Caco-2 (cell line): ENCODE data around the gene PHC2. TPM values are rescaled to one million over a fixed set of nuclear protein-coding genes. Genes with fewer than 3 reads are reported as not detected.

Experiments
- BruUV-seq: library from RNA; stranded (reverse); fragments of 400-500 nt; replicated peaks from 2 replicates; lab custom pipeline; 2021; lab: Mats Ljungman, UMichigan
- CTCF ChIA-PET: fragments of 300-600 bp; sonication (Branson Sonifier 250); formaldehyde crosslinking; loops from one replicate; lab custom pipeline; 2022; ENCODE audit warnings: antibody characterized with exemption; lab: Charles Lee
- POLR2A ChIA-PET: fragments of 300-600 bp; sonication (Branson Sonifier 250); formaldehyde crosslinking; loops from one replicate; lab custom pipeline; 2022; ENCODE audit warnings: antibody characterized with exemption; lab: Charles Lee
- DNase-seq, 2 experiments: peaks; one replicate each; pipeline versions ENCODE4 v3.0.0 to v3.0.0-alpha.2; 2020 to 2022
- H3K27me3 ChIP-seq: replicated peaks from 2 replicates; pipeline ENCODE4 v1.6.0; 2011; ENCODE audit warnings: low read length; ENCODE audit not compliant: control insufficient read depth, insufficient read depth
- H3K36me3 ChIP-seq: 2 replicates; pipeline ENCODE4 v1.5.1; 2011; ENCODE audit warnings: low read length; ENCODE audit not compliant: control insufficient read depth, insufficient read depth
- H3K4me1 ChIP-seq: fragments of 250-450 bp; sonication (Bioruptor Pico); 2 replicates; pipeline ENCODE4 v1.5.1; 2020; ENCODE audit warnings: mild to moderate bottlenecking
- H3K4me3 ChIP-seq: 2 replicates; pipeline ENCODE4 v1.5.1; 2011; ENCODE audit warnings: low read depth, mild to moderate bottlenecking, control low read depth, low read length
- H3K9me3 ChIP-seq: fragments of 250-450 bp; sonication (Bioruptor Pico); 2 replicates; pipeline ENCODE4 v1.5.1; 2020; ENCODE audit warnings: mild to moderate bottlenecking, moderate library complexity
- H3K27ac Mint-ChIP-seq: one replicate; pipeline ENCODE4 v1.8.0; 2022; ENCODE audit warnings: mixed read lengths; ENCODE audit not compliant: unreplicated experiment
- H3K27me3 Mint-ChIP-seq: one replicate; pipeline ENCODE4 v1.8.0; 2022; ENCODE audit warnings: mixed read lengths; ENCODE audit not compliant: insufficient read depth, unreplicated experiment
- H3K36me3 Mint-ChIP-seq: one replicate; pipeline ENCODE4 v1.8.0; 2022; ENCODE audit warnings: mild to moderate bottlenecking, mixed read lengths; ENCODE audit not compliant: insufficient read depth, unreplicated experiment
- H3K4me1 Mint-ChIP-seq: one replicate; pipeline ENCODE4 v1.8.0; 2022; ENCODE audit warnings: low read depth, mixed read lengths; ENCODE audit not compliant: unreplicated experiment
- H3K4me3 Mint-ChIP-seq: one replicate; pipeline ENCODE4 v1.8.0; 2022; ENCODE audit warnings: mild to moderate bottlenecking, moderate library complexity, mixed read lengths; ENCODE audit not compliant: unreplicated experiment
- H3K9me3 Mint-ChIP-seq: one replicate; pipeline ENCODE4 v1.8.0; 2022; ENCODE audit warnings: mixed read lengths; ENCODE audit not compliant: unreplicated experiment
- CTCF ChIP-seq, 2 experiments: fragments of 200-600 bp in 1 of 2; IDR thresholded peaks; 1 replicate in 1 of 2; 2 replicates in 1 of 2; pipeline versions ENCODE4 v1.5.1 to v1.8.0; 2011 to 2022; ENCODE audit warnings: antibody characterized with exemption in 1 of 2, control low read depth in 1 of 2, inconsistent platforms in 1 of 2, low read depth in 1 of 2, low read length in 1 of 2, mild to moderate bottlenecking in 1 of 2, moderate library complexity in 1 of 2; ENCODE audit not compliant: insufficient read depth in 1 of 2, severe bottlenecking in 1 of 2, unreplicated experiment in 1 of 2
- intact Hi-C: fragments of 100-400 bp; cut with micrococcal nuclease; formaldehyde crosslinking; loops from one replicate; pipeline ENCODE4 v1.10.0; 2022; ENCODE audit not compliant: unreplicated experiment
- total RNA-seq: library from RNA; stranded (reverse); gene quantifications from 2 replicates; pipeline ENCODE4 v1.2.3, GENCODE V29; 2022

The PHC2 gene
- total RNA-seq, 1 experiment from 2014 or later = 35.2 TPM

- ChIA-PET POLR2A (interaction anchor here (0.6 kb wide), 1 partner anchor 9 kb away, joined by 3 read pairs; no protein-coding TSS in a partner anchor), CTCF (interaction anchor here (0.6 kb wide), 1 partner anchor 108 kb away, joined by 4 read pairs; no protein-coding TSS in a partner anchor)
- no peak for DNase-seq
- peaks cover 13% of the 10 kb centered on the region for H3K36me3 Mint-ChIP-seq
- no peak for TF ChIP-seq CTCF (IDR thresholded peaks at IDR 0.05; ENCODE audit: insufficient read depth in 1 of 2, low read depth in 1 of 2, low read length in 1 of 2, severe bottlenecking in 1 of 2, unreplicated experiment in 1 of 2)
- H3K27me3 Mint-ChIP-seq = no peaks in the 10 kb centered on the region
- Histone ChIP-seq H3K36me3 (no peaks in the 10 kb centered on the region), H3K9me3 (no peaks in the 10 kb centered on the region), H3K4me1 (peaks cover 22% of the 10 kb centered on the region), H3K27me3 (no peaks in the 10 kb centered on the region), H3K4me3 (peak overlapping the region; percentile 73)
- H3K4me1 Mint-ChIP-seq = peaks cover 33% of the 10 kb centered on the region
- intact Hi-C loops = no loop called here
- H3K27ac Mint-ChIP-seq = peak overlapping the region; percentile 55
- TSS peak; percentile 38 for BruUV-seq
- H3K4me3 Mint-ChIP-seq = peak overlapping the region; percentile 88
- H3K9me3 Mint-ChIP-seq = no peaks in the 10 kb centered on the region
Measured at GRCh38 chr1:33348194-33348593, 82.7 kb downstream of the PHC2 start.

GRCh38 chr1:33347650-33347992 lies 83.3 kb downstream of the PHC2 start:
- no peaks in the 10 kb centered on the region for H3K9me3 ChIP-seq
- H3K27me3 ChIP-seq = no peaks in the 10 kb centered on the region
- no peak for TF ChIP-seq CTCF (IDR thresholded peaks at IDR 0.05; ENCODE audit: insufficient read depth in 1 of 2, low read depth in 1 of 2, low read length in 1 of 2, severe bottlenecking in 1 of 2, unreplicated experiment in 1 of 2)
- no TSS peak for BruUV-seq
- H3K4me1 Mint-ChIP-seq = peaks cover 36% of the 10 kb centered on the region
- H3K27ac Mint-ChIP-seq = peak overlapping the region; percentile 78
- H3K4me1 ChIP-seq = peaks cover 25% of the 10 kb centered on the region
- POLR2A ChIA-PET = interaction anchor here (0.6 kb wide), 1 partner anchor 8 kb away, joined by 3 read pairs; no protein-coding TSS in a partner anchor
- H3K36me3 Mint-ChIP-seq = peaks cover 15% of the 10 kb centered on the region
- no peaks in the 10 kb centered on the region for H3K27me3 Mint-ChIP-seq
- no peak for DNase-seq
- intact Hi-C loops = no loop called here
- CTCF ChIA-PET = interaction anchor here (0.6 to 0.9 kb wide), 2 partner anchors 52 to 108 kb away, joined by 3 to 4 read pairs; no protein-coding TSS in a partner anchor
- no peaks in the 10 kb centered on the region for H3K9me3 Mint-ChIP-seq
- peak overlapping the region; percentile 73 for H3K4me3 ChIP-seq
- H3K36me3 ChIP-seq = no peaks in the 10 kb centered on the region
- H3K4me3 Mint-ChIP-seq = peak overlapping the region; percentile 88

GRCh38 chr1:33346927-33347649 lies 83.8 kb downstream of the PHC2 start:
- H3K4me1 ChIP-seq = peaks cover 31% of the 10 kb centered on the region
- no peak for TF ChIP-seq CTCF (IDR thresholded peaks at IDR 0.05; ENCODE audit: insufficient read depth in 1 of 2, low read depth in 1 of 2, low read length in 1 of 2, severe bottlenecking in 1 of 2, unreplicated experiment in 1 of 2)
- peak in 1 of 2 experiments; percentile 46 for DNase-seq
- no peaks in the 10 kb centered on the region for H3K36me3 ChIP-seq
- no peaks in the 10 kb centered on the region for H3K27me3 Mint-ChIP-seq
- CTCF ChIA-PET = interaction anchor here (0.9 kb wide), 1 partner anchor 52 kb away, joined by 3 read pairs; no protein-coding TSS in a partner anchor
- H3K9me3 Mint-ChIP-seq = no peaks in the 10 kb centered on the region
- BruUV-seq = no TSS peak
- H3K9me3 ChIP-seq = no peaks in the 10 kb centered on the region
- H3K4me3 ChIP-seq = peak overlapping the region; percentile 73
- peak overlapping the region; percentile 88 for H3K4me3 Mint-ChIP-seq
- peak overlapping the region; percentile 78 for H3K27ac Mint-ChIP-seq
- no peaks in the 10 kb centered on the region for H3K27me3 ChIP-seq
- H3K36me3 Mint-ChIP-seq = peaks cover 21% of the 10 kb centered on the region
- intact Hi-C loops = no loop called here
- POLR2A ChIA-PET = no interaction called here
- peaks cover 39% of the 10 kb centered on the region for H3K4me1 Mint-ChIP-seq
